ENCODE measurements around the gene UVRAG.

DNA sequence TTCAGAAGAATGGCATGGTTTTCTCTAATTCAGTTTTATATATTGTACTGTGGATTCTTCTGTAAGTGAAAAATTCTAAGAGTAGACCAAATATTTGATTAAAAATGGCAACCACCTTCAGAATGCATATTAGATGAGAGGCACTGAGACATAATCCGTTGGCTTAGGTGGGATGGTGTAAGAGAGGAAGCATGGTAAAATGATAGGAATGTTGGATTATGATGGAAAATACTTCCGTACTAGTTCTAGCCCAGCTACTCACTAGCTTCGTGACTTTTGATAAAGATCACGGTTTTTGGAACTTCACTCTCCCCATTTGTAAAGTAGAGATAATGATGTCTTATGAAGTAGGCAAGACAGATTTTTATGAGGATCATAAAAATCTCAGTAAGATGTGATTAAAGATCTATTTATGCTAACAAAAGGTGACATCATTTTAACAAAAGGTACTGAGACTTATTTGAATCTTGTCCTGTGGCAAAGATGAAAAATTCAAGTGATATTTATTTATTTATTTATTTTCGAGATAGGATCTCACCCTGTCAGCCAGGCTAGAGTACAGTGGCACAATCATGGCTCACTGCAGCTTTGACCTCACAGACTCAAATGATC, 37.5 kb downstream of the UVRAG start:
- TF ChIP-seq, protein P1, sequence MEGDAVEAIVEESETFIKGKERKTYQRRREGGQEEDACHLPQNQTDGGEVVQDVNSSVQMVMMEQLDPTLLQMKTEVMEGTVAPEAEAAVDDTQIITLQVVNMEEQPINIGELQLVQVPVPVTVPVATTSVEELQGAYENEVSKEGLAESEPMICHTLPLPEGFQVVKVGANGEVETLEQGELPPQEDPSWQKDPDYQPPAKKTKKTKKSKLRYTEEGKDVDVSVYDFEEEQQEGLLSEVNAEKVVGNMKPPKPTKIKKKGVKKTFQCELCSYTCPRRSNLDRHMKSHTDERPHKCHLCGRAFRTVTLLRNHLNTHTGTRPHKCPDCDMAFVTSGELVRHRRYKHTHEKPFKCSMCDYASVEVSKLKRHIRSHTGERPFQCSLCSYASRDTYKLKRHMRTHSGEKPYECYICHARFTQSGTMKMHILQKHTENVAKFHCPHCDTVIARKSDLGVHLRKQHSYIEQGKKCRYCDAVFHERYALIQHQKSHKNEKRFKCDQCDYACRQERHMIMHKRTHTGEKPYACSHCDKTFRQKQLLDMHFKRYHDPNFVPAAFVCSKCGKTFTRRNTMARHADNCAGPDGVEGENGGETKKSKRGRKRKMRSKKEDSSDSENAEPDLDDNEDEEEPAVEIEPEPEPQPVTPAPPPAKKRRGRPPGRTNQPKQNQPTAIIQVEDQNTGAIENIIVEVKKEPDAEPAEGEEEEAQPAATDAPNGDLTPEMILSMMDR (IDR thresholded peaks at IDR 0.05; ENCODE audit: low read depth, low read length) = no peak
- no peak for TF ChIP-seq EZH2phosphoT487 (IDR thresholded peaks at IDR 0.05; ENCODE audit: low read depth)

Data from OCI-LY3 (cell line).